GM12878 (cell line): ENCODE results near the gene KCNV2.

Source experiments
- EP300 ChIP-seq, 2 experiments: fragments of 150-350 bp in 1 of 2; IDR thresholded peaks; 2 replicates each; pipeline ENCODE4 v1.6.1; 2011 to 2012; ENCODE audit warnings: low read depth in 2 of 2, low read length in 2 of 2, borderline replicate concordance in 1 of 2, improper control_type of control experiment in 1 of 2, inconsistent platforms in 1 of 2; ENCODE audit not compliant: control insufficient read depth in 1 of 2
- GABPA ChIP-seq: IDR thresholded peaks from 2 replicates; pipeline ENCODE4 v1.6.1; 2014; ENCODE audit warnings: antibody characterized with exemption, low read depth, mild to moderate bottlenecking, inconsistent platforms
- POLR2A ChIP-seq: IDR thresholded peaks from 2 replicates; pipeline ENCODE4 v1.6.1; 2011; ENCODE audit warnings: low read depth, mild to moderate bottlenecking, low read length
- TF ChIP-seq, protein P1 (sequence below), 3 experiments: IDR thresholded peaks in 2 of 3; conservative IDR thresholded peaks in 1 of 3; 2 replicates each; pipeline ENCODE4 v1.5.1; 2011; ENCODE audit warnings: low read depth in 3 of 3, low read length in 3 of 3, mild to moderate bottlenecking in 3 of 3, control low read depth in 2 of 3, moderate library complexity in 2 of 3, inconsistent platforms in 1 of 3, mixed read lengths in 1 of 3; ENCODE audit not compliant: control insufficient read depth in 2 of 3, insufficient read depth in 1 of 3; ENCODE audit errors: extremely low read depth in 1 of 3

DNA sequence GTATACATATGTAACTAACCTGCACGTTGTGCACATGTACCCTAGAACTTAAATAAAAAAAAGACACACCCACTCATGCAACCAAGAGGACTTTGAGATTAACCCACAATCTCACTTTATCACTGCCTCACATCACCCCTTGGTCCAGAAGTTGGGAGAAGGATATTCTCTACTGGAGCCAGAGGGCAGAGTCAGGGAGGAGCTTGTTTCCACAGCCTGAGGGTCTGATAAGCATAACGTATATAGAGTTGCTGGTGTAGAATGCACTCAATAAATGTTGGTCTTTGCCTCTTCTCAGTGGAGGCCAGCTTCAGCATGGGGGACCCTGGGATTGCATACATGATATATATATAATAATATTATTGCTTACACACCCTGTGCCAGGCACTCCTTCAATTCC is 10.1 kb downstream of the KCNV2 start:
- TF ChIP-seq GABPA = no peak
- no peak for TF ChIP-seq POLR2A
- TF ChIP-seq, protein P1, sequence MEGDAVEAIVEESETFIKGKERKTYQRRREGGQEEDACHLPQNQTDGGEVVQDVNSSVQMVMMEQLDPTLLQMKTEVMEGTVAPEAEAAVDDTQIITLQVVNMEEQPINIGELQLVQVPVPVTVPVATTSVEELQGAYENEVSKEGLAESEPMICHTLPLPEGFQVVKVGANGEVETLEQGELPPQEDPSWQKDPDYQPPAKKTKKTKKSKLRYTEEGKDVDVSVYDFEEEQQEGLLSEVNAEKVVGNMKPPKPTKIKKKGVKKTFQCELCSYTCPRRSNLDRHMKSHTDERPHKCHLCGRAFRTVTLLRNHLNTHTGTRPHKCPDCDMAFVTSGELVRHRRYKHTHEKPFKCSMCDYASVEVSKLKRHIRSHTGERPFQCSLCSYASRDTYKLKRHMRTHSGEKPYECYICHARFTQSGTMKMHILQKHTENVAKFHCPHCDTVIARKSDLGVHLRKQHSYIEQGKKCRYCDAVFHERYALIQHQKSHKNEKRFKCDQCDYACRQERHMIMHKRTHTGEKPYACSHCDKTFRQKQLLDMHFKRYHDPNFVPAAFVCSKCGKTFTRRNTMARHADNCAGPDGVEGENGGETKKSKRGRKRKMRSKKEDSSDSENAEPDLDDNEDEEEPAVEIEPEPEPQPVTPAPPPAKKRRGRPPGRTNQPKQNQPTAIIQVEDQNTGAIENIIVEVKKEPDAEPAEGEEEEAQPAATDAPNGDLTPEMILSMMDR (IDR thresholded peaks at IDR 0.05 in 2 of 3, conservative IDR thresholded peaks at IDR 0.05 in 1 of 3; ENCODE audit: control insufficient read depth in 2 of 3, extremely low read depth in 1 of 3, insufficient read depth in 1 of 3, low read depth in 3 of 3, low read length in 3 of 3) = no peak
- TF ChIP-seq EP300 (IDR thresholded peaks at IDR 0.05; ENCODE audit: borderline replicate concordance in 1 of 2, control insufficient read depth in 1 of 2, low read depth in 2 of 2, low read length in 2 of 2) = no peak
